ENCODE measurements around the gene TNN.

Gene TNN

DNA sequence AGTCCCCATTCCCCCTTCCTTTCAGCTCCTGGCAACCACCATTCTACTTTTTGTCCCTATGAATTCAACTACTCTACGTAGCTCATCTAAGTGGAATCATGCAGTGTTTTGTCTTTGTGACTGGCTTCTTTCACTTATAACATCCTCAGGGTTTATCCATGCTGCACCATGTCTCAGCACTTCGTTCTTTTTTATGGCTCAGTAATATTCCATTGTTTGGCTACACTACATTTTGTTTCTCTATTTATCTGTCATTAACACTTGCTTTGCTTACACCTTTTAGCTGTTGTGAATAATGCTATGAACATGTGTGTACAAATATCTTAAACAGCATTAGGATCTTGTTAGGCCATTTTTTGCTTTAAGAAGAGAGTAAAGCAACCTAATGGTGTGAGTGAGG is 42.9 kb upstream of the TNN start:
- DNase-seq (ENCODE audit: extremely low spot score) = no peak
- ChIA-PET CTCF (interaction anchor here (0.6 to 1.9 kb wide), 2 partner anchors 127 to 209 kb away, joined by 5 to 8 read pairs; no protein-coding TSS in a partner anchor), POLR2A (interaction anchor here (2.7 kb wide), 1 partner anchor 25 kb away, joined by 43 read pairs; the partner anchor contains the start of gene CACYBP)
- TF ChIP-seq SUZ12 (IDR thresholded peaks at IDR 0.05) (no peak), TARDBP (IDR thresholded peaks at IDR 0.05) (no peak), FOXA1 (IDR thresholded peaks at IDR 0.05) (no peak), FOXK2 (IDR thresholded peaks at IDR 0.05) (no peak), SP1 (IDR thresholded peaks at IDR 0.05) (no peak), FOXM1 (IDR thresholded peaks at IDR 0.05; ENCODE audit: borderline replicate concordance) (no peak), L3MBTL2 (conservative IDR thresholded peaks at IDR 0.05) (no peak), CTBP1 (IDR thresholded peaks at IDR 0.05; ENCODE audit: borderline replicate concordance) (no peak), ZNF384 (IDR thresholded peaks at IDR 0.05) (no peak), ARNT (IDR thresholded peaks at IDR 0.05) (no peak), NFRKB (IDR thresholded peaks at IDR 0.05) (no peak)

GRCh38 chr1:175033953-175034352 is 33.7 kb upstream of the TNN start:
- POLR2A ChIA-PET = no interaction called here
- TF ChIP-seq CTBP1 (IDR thresholded peaks at IDR 0.05; ENCODE audit: borderline replicate concordance) = no peak
- no peak for TF ChIP-seq ZNF384 (IDR thresholded peaks at IDR 0.05)
- no peak for TF ChIP-seq TARDBP (IDR thresholded peaks at IDR 0.05)
- TF ChIP-seq, protein P1, sequence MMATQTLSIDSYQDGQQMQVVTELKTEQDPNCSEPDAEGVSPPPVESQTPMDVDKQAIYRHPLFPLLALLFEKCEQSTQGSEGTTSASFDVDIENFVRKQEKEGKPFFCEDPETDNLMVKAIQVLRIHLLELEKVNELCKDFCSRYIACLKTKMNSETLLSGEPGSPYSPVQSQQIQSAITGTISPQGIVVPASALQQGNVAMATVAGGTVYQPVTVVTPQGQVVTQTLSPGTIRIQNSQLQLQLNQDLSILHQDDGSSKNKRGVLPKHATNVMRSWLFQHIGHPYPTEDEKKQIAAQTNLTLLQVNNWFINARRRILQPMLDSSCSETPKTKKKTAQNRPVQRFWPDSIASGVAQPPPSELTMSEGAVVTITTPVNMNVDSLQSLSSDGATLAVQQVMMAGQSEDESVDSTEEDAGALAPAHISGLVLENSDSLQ (IDR thresholded peaks at IDR 0.05) = no peak
- TF ChIP-seq SUZ12 (IDR thresholded peaks at IDR 0.05) = no peak
- no peak for TF ChIP-seq ARNT (IDR thresholded peaks at IDR 0.05)
- TF ChIP-seq L3MBTL2 (conservative IDR thresholded peaks at IDR 0.05) = no peak
- no peak for TF ChIP-seq FOXM1 (IDR thresholded peaks at IDR 0.05; ENCODE audit: borderline replicate concordance)
- TF ChIP-seq FOXK2 (IDR thresholded peaks at IDR 0.05) = no peak
- TF ChIP-seq BHLHE40 (IDR thresholded peaks at IDR 0.05; ENCODE audit: borderline replicate concordance) = no peak
- DNase-seq (ENCODE audit: extremely low spot score) = no peak
- CTCF ChIA-PET = interaction anchor here (0.7 kb wide), 1 partner anchor 112 kb away, joined by 5 read pairs; no protein-coding TSS in a partner anchor

- no peak for DNase-seq (ENCODE audit: extremely low spot score)
- ChIA-PET POLR2A (no interaction called here), CTCF (no interaction called here)
- no peak for TF ChIP-seq SP1 (IDR thresholded peaks at IDR 0.05)
- no peak for TF ChIP-seq TARDBP (IDR thresholded peaks at IDR 0.05)
- no peak for TF ChIP-seq CTBP1 (IDR thresholded peaks at IDR 0.05; ENCODE audit: borderline replicate concordance)
- TF ChIP-seq ELF4 (IDR thresholded peaks at IDR 0.05) = no peak
- TF ChIP-seq SUZ12 (IDR thresholded peaks at IDR 0.05) = no peak
- TF ChIP-seq, protein P1 (IDR thresholded peaks at IDR 0.05) = no peak
- no peak for TF ChIP-seq L3MBTL2 (conservative IDR thresholded peaks at IDR 0.05)
These were observed 32.9 kb upstream of the TNN start for GRCh38 chr1:175034775-175035174.

DNA sequence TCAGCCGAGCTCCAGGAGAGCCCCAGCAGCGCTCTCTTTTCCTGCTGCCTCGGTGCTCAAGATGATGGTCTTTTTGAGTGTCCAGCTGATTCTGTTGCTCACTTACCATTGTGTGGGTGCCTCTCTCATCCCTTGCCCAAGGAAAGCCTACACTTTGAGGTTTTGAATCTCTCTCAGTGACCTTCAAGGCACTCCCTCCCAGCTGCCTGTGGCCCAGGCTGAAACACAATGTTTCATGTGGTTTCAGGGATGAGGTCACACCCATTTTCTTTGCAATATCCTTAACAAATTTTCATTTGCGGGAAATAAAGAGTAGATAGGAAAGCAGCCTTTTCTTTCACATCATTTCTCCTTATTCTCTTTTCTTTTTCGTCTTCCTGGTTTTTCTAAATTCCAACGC is 31.8 kb upstream of the TNN start:
- POLR2A ChIA-PET = interaction anchor here (1.5 kb wide), 1 partner anchor 13 kb away, joined by 5 read pairs; the partner anchor contains the start of gene MRPS14
- DNase-seq (ENCODE audit: extremely low spot score) = no peak
- TF ChIP-seq TARDBP (IDR thresholded peaks at IDR 0.05) = no peak
- TF ChIP-seq ARNT (IDR thresholded peaks at IDR 0.05) = no peak
- no peak for TF ChIP-seq FOXA1 (IDR thresholded peaks at IDR 0.05)
- TF ChIP-seq FOXM1 (IDR thresholded peaks at IDR 0.05; ENCODE audit: borderline replicate concordance) = no peak
- no peak for TF ChIP-seq FOXK2 (IDR thresholded peaks at IDR 0.05)
- TF ChIP-seq LEF1 (IDR thresholded peaks at IDR 0.05; ENCODE audit: borderline replicate concordance) = no peak
- TF ChIP-seq, protein P1 (IDR thresholded peaks at IDR 0.05) = no peak
- TF ChIP-seq SUZ12 (IDR thresholded peaks at IDR 0.05) = no peak
- no peak for TF ChIP-seq BHLHE40 (IDR thresholded peaks at IDR 0.05; ENCODE audit: borderline replicate concordance)
- no peak for TF ChIP-seq ELF4 (IDR thresholded peaks at IDR 0.05)
- no peak for TF ChIP-seq L3MBTL2 (conservative IDR thresholded peaks at IDR 0.05)
- TF ChIP-seq SP1 (IDR thresholded peaks at IDR 0.05) = no peak
- TF ChIP-seq ZNF384 (IDR thresholded peaks at IDR 0.05) = no peak
- no peak for TF ChIP-seq CTBP1 (IDR thresholded peaks at IDR 0.05; ENCODE audit: borderline replicate concordance)
- no peak for TF ChIP-seq HDGF (IDR thresholded peaks at IDR 0.05; ENCODE audit: borderline replicate concordance)
- TF ChIP-seq NFRKB (IDR thresholded peaks at IDR 0.05) = no peak
- CTCF ChIA-PET = no interaction called here

DNA sequence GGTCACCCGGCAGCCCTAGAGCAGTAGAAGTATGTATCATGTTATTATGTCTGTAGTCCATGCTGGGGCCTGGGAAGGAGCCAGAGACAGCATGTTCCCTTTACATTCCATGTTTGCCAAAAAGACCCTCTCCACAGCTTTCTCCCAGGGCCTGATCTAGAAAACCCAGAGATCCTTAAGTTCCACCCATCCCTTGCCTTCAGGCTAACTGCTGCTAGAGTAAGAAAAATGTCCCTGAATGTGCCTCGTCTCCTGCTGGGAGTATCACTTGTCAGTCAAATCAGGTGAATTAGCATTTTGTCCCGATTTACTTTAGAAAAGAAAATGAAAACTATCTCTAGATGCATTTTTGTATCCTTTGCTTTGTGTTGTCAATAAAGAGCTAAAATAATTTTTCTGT is 31.2 kb upstream of the TNN start:
- POLR2A ChIA-PET = interaction anchor here (1.5 kb wide), 1 partner anchor 13 kb away, joined by 5 read pairs; the partner anchor contains the start of gene MRPS14
- DNase-seq (ENCODE audit: extremely low spot score) = no peak
- CTCF ChIA-PET = no interaction called here

More for the DNA sequence above, 31.2 kb upstream of the TNN start:
- TF ChIP-seq ARNT (IDR thresholded peaks at IDR 0.05) (no peak), HDGF (IDR thresholded peaks at IDR 0.05; ENCODE audit: borderline replicate concordance) (no peak), LEF1 (IDR thresholded peaks at IDR 0.05; ENCODE audit: borderline replicate concordance) (no peak), CTBP1 (IDR thresholded peaks at IDR 0.05; ENCODE audit: borderline replicate concordance) (no peak), BHLHE40 (IDR thresholded peaks at IDR 0.05; ENCODE audit: borderline replicate concordance) (no peak), SP1 (IDR thresholded peaks at IDR 0.05) (no peak), SUZ12 (IDR thresholded peaks at IDR 0.05) (no peak), ELF4 (IDR thresholded peaks at IDR 0.05) (no peak), FOXA1 (IDR thresholded peaks at IDR 0.05) (no peak), L3MBTL2 (conservative IDR thresholded peaks at IDR 0.05) (no peak), FOXK2 (IDR thresholded peaks at IDR 0.05) (no peak), FOXM1 (IDR thresholded peaks at IDR 0.05; ENCODE audit: borderline replicate concordance) (no peak), TARDBP (IDR thresholded peaks at IDR 0.05) (no peak), NFRKB (IDR thresholded peaks at IDR 0.05) (no peak), ZNF384 (IDR thresholded peaks at IDR 0.05) (no peak)
- TF ChIP-seq, protein P1 (IDR thresholded peaks at IDR 0.05) = no peak

Measured in HEK293T (cell line).